AG10803 (cell line): ENCODE results near the gene TBC1D17.

Source experiments
- DNase-seq: peaks from one replicate; pipeline ENCODE4 v3.0.0; 2010; ENCODE audit warnings: low read depth
- H3K4me3 ChIP-seq: 2 replicates; pipeline ENCODE4 v1.5.1; 2011; ENCODE audit warnings: mild to moderate bottlenecking, low read length, control low read depth
- TF ChIP-seq, protein P1 (sequence below): conservative IDR thresholded peaks from 2 replicates; pipeline ENCODE4 v1.5.1; 2011; ENCODE audit warnings: mild to moderate bottlenecking, low read length, control low read depth, inconsistent platforms

The TBC1D17 gene

GRCh38 chr19:49835562-49835961, 41.9 kb upstream of the TBC1D17 start:
- TF ChIP-seq, protein P1, sequence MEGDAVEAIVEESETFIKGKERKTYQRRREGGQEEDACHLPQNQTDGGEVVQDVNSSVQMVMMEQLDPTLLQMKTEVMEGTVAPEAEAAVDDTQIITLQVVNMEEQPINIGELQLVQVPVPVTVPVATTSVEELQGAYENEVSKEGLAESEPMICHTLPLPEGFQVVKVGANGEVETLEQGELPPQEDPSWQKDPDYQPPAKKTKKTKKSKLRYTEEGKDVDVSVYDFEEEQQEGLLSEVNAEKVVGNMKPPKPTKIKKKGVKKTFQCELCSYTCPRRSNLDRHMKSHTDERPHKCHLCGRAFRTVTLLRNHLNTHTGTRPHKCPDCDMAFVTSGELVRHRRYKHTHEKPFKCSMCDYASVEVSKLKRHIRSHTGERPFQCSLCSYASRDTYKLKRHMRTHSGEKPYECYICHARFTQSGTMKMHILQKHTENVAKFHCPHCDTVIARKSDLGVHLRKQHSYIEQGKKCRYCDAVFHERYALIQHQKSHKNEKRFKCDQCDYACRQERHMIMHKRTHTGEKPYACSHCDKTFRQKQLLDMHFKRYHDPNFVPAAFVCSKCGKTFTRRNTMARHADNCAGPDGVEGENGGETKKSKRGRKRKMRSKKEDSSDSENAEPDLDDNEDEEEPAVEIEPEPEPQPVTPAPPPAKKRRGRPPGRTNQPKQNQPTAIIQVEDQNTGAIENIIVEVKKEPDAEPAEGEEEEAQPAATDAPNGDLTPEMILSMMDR = no peak
- no peak overlapping the region for H3K4me3 ChIP-seq
- DNase-seq = no peak

GRCh38 chr19:49836176-49837008, 41.1 kb upstream of the TBC1D17 start:
- DNase-seq = no peak
- TF ChIP-seq, protein P1 = no peak
- no peak overlapping the region for H3K4me3 ChIP-seq

DNA sequence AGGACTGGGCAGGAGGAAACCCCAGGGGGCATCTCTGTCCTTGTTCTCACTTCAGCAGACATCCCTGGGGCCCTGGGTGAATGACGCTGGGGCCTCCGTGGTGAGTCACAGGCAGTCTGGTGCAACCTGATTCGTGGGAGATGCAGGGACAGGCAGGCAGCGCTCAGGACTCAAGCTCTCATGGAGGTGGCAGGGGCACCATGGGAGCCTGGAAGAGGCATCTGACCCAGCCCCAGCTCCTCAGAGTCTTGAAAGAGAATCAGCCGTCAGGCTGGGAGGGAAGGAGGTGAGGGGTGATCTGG, 40.5 kb upstream of the TBC1D17 start:
- DNase-seq = no peak
- TF ChIP-seq, protein P1 = no peak
- H3K4me3 ChIP-seq = no peak overlapping the region

DNA sequence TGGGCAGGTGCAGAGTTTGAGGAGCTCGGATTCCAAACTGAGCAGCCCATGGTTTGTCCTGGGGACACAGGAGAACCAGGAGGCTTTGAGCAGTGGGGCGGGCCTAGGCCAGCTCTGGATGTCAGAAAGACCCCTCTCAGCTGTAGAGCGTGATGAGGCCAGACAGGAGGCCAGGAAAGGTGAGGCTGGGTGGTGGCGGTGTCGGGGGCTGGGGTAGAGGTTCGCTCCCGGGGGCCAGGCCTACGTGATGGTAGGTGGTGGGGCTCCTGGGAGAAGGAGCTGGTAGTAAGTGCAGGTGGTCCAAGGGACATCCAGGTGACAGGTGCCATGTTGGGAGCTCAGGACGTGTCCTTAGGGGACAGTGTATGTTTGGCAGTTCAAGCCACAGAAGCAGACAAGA, 40.1 kb upstream of the TBC1D17 start:
- TF ChIP-seq, protein P1 = no peak
- DNase-seq = no peak
- no peak overlapping the region for H3K4me3 ChIP-seq

- TF ChIP-seq, protein P1 = no peak
- H3K4me3 ChIP-seq = no peak overlapping the region
- no peak for DNase-seq
Measured at GRCh38 chr19:49838885-49839588, 38.5 kb upstream of the TBC1D17 start.

- no peak for DNase-seq
- TF ChIP-seq, protein P1 = no peak
- H3K4me3 ChIP-seq = no peak overlapping the region
Measured at GRCh38 chr19:49839713-49840112, 37.8 kb upstream of the TBC1D17 start.

- TF ChIP-seq, protein P1 = no peak
- no peak overlapping the region for H3K4me3 ChIP-seq
- no peak for DNase-seq
Measured at GRCh38 chr19:49840321-49840720, 37.2 kb upstream of the TBC1D17 start.
